ENCODE measurements around the gene TSC22D3.
"Not testable (repeated sequence)": the region's sequence is repeated elsewhere in the genome, so short reads cannot be mapped to it uniquely, and the experiment has no call there.

TSC22D3 gene

DNA sequence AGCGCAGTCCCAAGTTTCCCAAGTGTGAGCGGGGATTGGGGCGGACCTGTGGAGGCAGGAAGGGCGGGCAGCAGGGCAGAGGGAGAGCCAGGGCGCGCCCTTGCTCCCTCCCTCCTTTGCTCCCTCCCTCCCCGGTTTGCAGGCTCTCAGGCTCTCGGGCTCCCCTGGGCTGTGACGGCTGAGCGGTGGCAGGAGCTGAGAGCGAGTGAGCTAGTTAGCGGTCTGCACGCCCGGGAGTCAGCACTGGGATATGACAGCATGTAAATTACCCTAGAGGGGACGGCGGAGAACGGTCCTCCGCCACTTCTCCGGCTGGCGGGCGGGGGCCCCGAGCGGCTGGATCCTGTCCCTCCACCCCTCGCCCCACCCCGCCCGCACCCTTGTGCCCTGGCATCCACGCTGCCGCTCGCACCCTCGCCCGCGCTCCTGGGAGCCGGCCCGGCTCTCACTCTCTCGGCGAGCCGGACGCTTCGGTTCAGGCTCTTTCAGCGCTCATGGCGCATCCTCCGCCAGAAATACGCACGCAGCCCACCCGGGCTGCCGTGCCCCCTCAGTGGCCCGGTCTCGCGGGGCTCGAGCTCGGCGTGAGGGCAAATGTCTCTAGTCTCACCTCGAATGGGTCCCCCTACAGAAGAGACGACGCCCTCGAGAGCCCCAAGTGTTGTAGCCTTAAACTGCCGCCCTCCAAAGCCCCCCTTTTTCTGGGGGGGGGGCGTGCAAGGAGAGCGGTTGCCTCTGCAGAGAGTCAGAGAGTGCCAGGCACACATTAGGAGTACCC, at the start of gene TSC22D3:
TSS of gene TSC22D3 (minus strand) at position 54 of the 778 bp plus-strand sequence. CDS start 368 bp downstream, outside the sequence.
- DNase-seq (ENCODE audit: low read depth): peak; percentile 22

DNA sequence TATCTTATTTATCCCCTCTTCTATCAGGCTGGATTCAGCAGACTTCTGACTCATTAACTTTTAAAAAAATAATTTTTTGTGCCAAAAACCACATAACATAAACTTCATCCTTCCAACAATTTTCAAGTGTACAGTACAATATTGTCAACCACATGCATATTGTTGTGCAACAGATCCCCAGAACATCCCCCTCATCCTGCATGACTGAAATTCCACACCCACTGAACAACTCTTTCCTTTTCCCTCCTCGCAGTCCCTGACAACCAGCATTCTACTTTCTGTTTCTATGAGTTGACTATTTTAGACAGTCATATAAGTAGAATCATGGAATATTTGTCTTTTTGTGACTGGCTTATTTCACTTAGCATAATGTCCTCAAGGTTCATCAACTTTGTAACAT, 47.9 kb upstream of the TSC22D3 start:
- DNase-seq (ENCODE audit: low read depth): no peak

DNA sequence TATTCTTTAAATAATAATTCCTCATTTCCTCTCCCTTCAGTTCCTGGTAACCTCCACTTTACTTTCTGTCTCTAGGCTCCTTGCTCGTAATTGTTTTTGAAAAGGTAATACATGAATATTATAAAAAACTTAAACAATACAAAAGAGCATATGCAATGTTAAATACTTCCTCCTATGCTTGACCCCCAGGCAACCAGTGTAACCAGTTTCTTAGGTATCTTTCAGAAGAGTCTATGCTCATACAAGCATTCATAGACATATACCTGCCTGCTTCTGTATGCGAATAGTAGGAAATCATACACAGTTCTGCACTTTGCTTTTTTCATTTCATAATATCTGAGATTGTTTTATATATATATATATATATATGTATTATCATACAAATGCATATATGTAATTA, 47.5 kb upstream of the TSC22D3 start:
- no peak for DNase-seq (ENCODE audit: low read depth)

DNA sequence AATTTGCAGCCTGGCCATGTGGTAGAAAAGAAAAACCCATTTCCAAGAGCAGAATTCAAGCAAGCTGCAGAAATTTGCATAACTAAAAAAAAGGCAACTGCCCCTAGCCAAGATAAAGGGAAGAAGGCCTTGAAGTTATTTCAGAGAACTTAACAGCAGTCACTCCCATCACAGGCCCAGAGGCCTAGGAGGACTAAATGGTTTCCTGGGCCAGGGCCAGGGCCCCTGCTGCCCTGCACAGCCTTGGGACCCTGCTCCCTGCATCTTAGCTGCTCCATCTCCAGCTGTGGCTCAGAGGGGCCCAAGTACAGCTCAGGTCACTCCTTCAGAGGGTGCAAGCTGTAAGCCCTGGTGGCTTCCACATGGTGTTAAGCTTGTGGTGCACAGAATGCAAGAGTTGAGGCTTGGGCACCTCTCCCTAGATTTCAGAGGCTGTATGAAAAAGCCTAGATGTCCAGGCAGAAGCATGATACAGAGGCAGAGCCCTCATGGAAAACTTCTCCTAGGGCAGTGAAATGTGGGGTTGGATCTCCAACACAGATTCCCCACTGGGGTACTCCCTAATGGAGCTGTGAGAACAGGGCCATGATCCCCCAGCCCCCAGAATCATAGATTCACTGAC, 43.4 kb upstream of the TSC22D3 start:
- no peak for DNase-seq (ENCODE audit: low read depth)

DNA sequence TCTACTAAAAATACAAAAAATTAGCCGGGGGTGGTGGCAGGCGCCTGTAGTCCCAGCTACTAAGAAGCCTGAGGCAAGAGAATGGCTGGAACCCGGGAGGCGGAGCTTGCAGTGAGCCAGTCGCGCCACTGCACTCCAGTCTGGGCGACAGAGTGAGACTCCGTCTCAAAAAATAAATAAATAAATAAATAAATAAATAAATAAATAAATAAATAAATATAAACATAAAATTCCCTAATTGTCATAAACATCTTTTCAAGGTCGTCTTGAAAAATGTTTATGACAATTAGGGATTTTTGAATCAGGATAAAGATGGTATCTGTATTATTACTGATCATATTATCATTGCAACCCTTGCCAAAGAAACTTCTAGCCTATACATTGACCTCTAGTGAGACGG, 34.5 kb upstream of the TSC22D3 start:
- DNase-seq (ENCODE audit: low read depth): not testable (repeated sequence)

DNA sequence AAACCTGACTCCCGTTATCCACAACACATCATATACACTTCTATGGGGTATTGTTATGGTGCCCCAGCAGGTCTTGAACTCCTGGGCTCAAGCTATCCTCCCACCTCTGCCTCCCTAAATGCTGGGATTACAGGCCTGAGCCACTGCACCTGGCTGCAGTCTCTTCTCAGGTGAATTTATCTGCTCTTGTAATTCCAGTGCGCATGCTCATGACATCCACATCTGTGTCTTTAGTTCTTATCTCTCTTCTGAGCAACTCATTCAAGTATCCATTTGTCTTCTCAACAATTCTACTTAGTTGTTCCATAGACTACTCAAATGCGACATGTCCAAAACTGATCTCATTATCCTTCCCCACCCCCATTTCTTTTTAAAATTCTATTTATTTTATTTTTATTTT, 29.6 kb upstream of the TSC22D3 start:
- DNase-seq (ENCODE audit: low read depth): no peak

DNA sequence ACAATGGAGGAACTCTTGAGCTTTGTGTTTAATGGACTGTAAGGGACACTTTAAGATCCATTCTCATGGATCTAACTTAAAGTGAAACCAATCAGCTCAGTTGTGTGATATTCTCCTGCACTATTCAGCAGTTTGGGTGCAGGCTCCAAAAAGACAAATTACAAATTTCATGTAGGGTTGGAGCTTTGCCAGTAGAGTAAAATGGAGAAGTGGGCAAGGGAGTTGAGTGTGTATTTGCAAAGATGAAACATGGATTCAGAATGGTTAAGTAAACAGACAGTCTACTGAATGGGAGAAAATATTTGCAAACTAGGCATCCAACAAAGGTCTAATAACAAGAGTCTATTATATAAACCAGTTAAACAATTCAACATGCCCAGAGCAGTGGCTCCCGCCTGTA, 28.8 kb upstream of the TSC22D3 start:
- DNase-seq (ENCODE audit: low read depth): no peak

DNA sequence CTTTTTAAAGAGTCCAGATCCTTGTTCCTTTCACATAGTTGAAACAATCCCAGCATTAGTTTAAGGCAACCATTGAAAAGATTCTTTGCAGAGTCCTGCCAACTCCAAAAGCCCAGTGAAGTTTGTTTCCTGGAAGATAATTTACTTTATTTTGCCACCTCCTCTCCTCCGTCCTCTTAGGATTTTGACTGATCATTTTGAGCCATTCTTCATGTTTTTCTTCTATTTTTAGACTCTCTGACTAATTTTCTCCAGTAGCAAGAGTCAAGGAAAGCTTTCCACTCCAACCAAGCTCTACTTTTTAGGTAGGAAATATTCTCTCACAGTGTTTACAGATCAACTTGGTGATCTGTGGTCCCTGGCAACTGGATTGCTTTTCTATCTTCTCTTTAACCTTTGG, 12.2 kb upstream of the TSC22D3 start:
- no peak for DNase-seq (ENCODE audit: low read depth)

DNA sequence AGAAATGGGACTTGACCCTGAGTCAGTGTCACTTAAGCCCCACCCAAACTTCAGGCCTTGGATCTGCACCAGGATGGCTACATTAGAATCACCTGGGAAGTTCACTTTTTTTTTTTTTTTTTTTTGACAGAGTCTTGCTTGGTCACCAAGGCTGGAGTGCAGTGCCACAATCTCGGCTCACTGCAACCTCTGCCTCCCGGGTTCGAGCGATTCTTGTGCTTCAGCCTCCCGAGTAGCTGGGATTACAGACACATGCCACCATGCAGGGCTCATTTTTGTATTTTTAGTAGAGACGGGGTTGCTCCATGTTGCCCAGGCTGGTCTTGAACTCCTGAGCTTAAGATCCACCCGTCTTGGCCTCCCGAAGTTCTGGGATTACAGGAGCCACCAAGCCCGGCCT, 4.9 kb upstream of the TSC22D3 start:
- no peak for DNase-seq (ENCODE audit: low read depth)

DNA sequence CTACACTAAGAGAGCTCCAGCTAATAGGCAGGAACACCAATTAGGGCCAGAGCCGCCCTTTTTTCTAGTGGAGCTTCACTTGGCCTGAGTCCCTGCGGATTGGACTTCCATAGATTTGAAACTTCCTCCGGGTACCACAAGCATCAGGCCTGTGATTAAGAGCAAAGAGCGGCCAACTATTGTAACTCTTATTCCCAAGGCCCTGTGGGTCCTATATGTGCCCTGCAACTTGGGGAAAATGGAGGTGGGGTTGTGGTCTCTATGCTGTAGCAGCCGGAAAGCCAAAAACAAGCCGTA, 1.9 kb upstream of the TSC22D3 start, which contains the start of gene NCBP2L:
TSS of gene NCBP2L (plus strand) at position 198 of the 297 bp plus-strand sequence. CDS start 16,488 bp downstream, outside the sequence.
- DNase-seq (ENCODE audit: low read depth): no peak

DNA sequence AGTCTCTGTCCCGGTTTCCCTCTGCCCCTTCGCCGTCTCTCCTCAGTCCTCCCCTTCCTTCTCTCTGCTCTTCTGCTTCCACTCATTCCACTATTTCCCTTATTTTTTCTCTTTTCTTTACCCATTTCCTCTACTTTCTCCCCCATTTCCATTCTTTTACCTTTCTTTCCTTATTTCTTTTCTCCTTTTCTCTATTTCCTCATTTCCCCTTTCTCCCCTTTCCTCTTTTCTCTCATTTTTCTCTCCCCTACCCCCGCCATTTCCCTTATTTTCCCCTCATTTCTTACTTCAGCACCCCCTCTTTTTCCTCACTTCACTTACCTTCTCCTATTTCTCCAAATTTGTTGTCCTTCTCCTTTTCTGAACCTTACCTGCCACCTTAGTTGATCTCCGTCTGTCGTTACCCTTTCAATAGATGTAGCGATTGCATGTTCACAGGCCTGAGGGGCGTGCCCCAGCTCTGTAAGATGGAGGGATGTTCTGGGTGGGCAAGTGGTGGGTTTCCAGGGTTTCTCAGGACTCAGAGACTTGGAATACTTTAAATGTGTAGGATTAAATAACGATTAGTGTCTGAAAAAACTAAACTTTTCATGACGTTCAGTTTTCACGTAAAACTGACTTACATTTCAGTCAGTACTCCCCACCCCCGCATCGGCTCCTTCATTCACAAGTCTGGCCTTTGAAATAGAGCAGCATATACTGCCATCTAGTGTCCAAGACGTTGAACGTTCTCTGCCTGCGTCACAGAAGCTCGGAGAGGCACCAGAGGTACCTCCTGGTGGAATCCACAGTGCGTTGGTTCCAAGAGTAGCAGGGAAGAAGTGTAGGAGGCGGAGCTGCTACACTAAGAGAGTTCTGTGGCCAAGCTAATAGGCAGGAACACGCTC, 1.3 kb upstream of the TSC22D3 start:
- peak; percentile 73 for DNase-seq (ENCODE audit: low read depth)

DNA sequence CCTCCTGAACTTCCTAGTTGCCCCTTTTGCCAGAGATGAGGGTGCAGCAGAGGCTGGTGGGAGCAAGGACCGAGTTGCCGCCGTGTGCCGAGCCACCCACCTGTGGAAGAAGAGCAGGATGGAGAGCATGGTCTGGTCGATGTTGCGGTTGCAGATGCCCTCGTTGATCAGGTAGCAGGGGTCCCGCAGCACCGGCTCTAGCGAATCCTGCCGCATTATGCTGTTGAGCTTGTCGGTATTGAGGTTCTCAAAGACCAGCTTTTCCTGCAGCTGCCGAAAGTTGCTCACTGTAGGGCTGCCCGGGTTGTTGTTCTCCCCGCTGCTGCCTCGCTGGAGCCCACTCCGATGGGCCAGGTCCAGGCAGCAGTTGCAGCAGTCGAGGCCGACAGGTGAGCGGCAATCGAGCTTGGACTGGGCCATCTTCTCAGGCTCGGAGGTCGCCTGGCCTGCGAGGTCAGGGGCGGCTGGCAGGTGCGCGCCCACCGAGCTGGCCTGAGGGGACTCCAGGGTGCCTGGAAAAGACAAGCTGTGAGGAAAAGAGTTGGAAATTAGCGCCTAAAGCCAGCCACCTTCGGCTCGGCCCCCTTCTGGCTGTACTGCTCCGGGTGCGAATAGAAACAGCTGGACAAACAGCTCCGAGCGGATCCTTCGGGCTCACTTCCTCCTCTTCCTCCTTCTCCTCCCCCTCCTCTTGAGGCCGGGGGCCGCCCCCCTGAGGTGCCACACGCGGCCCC, 420 bp downstream of the TSC22D3 start:
- DNase-seq (ENCODE audit: low read depth): no peak

DNA sequence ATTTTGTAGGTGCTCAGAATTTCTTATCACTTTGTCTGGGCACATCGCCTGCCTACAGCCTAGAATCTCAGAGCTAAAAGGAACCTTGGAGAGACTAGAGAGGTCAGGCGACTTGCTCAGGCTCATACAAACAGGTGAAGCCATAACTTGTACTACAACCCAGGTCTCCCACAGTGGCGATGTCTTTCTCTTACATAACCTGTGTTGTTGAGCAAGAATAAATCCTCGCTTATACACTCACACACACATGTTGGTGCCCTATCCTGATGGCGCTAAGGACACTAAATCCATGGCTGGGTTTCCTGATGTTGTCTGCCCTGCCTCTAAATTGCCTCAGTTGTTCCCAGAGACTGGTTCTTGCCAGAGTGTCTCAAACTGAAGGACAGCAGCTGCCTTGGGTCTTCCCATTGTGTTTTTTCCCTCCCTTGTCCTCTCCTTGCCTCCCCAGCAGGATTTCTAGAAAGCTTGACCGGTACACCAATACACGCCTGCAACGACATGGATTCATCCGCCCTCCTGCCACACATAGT, 1.6 kb downstream of the TSC22D3 start:
- no peak for DNase-seq (ENCODE audit: low read depth)

DNA sequence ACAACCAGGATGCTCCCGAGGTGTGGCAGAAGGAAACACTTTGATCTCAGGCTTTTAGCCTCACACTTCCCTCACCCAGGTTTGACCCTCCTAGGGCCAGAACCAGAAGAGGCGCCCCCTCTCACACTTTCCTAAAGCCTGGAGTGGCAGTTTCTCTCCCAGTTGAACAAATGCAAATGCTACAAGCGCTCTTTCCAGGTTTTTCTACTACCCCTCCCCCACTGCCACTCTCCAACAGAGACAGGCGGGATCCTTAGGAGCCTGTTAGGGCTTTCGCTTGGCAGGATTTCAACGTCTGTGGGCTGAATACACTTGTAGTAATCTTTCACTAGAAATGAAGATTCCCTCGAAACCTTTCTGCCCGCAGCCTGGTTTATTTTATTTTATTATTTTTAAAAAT, 2.4 kb downstream of the TSC22D3 start:
- DNase-seq (ENCODE audit: low read depth): no peak

DNA sequence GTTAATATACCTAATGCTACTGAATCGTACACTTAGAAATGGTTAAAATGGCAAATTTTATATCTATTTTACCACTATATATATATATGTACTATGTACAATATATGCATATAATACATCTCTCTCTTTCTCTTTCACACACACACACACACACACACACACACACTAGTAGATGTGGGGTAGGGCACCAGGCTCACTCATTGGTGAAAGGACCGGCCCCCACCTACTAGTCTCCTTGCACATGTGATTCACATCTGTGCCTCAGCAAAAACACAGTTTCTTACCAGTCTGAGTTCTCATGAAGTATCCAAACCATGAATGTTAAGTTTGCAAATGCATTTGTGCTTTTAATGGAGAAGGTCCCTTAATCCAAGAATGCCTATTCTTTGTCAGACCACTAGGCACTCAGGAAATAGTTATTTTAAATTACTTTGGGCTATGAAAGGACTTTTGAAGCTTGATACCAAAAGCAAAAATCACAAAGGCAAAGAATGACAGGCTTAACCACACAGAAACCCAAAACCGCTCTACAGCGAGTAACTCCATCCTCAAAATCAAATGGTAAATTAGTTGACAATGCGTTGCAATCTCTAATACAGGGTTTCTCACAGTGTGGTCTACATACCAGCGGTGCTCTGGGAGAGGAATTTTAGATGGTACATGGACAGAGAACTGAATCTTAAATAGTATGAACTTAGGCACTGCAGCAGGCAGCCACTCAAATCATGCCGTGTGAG, 5.8 kb downstream of the TSC22D3 start:
- DNase-seq (ENCODE audit: low read depth): no peak

DNA sequence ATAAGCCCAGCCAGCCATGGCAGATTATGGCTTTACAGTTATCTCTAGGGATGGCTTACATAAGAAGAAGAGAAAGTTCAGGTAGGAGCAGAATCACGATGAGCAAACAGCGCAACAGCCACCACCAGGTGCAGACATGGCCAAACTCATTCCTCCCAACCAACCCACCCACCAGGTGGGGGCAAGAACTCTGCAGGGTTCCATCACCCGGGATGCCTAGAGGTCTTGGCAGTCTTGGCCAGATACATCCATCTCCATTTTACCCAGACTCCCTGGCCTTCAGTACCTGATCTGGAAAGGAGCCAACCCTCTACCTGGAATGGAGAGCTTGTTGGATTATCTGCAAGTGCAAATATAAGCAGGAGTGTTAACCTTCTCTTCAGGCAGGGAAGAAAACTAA, 7.5 kb downstream of the TSC22D3 start:
- DNase-seq (ENCODE audit: low read depth): no peak

DNA sequence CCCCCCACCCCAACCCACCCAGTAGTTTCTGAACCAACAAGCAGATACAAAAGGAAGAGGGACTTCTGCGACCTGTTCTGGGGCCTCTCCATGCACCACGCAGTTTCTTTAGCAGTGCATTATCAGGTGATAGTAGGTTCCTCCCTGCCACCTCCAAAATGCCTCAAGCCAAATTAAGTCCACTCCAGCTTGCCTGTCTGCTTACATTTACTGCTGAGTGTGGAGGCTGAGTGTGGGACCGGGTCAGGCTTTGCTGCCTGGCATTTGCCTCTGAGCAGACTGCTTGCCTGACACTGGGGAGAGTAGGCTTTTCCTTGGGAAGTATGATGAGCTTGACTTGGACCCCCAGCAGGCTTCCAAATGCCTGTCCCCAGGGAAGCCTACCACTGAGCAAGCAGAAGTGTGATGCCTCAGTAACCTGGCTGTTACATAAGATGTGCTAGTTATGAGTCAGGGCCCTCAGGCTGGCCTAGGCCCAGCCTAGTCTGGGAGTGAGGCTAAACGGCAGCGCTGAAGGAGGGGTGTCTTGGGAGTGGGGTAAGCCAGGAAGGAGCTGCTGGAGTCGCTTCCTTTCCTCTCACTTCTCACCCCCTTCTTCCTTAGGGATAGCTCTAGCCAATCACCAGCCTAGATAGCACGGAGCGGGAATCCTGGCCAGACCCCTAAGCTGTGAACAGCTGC, 9.0 kb downstream of the TSC22D3 start:
- DNase-seq (ENCODE audit: low read depth): no peak

DNA sequence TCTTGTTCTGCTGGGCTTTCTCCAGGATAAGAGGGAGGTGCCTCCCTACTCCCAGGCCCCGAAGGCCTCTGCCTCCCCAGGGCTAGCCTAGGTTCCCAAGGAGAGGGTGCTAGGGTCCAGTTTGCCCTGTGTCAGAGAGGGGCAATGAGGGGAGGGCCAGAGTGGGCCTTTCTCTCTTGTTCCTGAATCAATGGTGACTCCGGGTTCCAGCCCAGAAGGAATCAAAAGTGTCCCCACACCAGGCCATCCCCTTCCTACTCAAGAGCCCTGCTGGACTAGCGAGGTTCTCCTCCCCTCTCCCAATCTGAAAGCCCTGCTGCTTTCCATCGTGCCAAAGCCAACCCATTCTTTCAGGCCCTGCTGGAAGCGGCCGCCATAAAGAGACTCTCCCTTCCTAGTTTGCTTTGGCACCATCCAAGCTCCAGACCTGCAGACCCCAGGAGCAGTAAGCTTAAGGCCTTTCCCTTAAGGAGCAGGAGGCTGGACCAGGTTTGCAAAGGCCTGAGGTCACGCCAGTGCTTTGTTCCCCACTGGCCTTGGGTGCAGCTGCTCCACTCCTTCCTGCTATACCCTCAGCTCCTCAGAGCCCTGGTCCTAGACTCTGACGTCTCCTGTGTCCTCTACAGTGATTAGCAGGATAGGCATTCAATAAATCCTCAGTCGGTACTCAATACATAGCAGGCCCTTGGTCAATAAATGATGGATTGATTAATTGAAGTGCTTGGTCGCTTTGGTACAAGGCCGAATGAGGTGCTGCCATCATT, 10.6 kb downstream of the TSC22D3 start:
- no peak for DNase-seq (ENCODE audit: low read depth)

DNA sequence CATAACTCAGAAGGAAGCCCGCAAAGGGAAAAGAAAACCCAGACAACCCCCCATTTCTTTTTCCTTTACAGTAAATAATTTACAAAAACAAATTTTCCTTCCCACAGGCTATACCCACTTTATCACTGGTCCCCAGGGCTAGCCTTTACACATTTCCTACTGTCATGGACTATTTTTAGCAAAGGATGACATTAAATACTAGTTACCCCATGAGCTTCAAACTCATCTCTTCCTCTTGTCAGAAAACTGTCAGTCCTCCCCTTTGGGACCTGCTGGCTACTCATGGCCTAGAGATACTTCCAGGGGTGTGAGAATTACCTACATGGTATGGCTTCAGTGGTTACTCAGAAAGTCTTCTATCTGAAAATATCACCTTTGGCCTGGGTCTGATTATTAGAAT, 11.9 kb downstream of the TSC22D3 start:
- DNase-seq (ENCODE audit: low read depth): no peak

Data from stimulated activated CD4-positive, alpha-beta T cell treated with anti-CD3 and anti-CD28 coated beads, Interleukin-2, amount 100 ng/mL, for 4 hours (primary cell).